Limb (tissue), 2 donors: ENCODE measurements around the gene NOP10.
"Not testable (repeated sequence)": the region's sequence is repeated elsewhere in the genome, so short reads cannot be mapped to it uniquely, and the experiment has no call there.

Source experiments
- DNase-seq, 2 donors: peaks; one replicate each; pipeline ENCODE4 v3.0.0-alpha.2; 2016; ENCODE audit errors: extremely low spot score in 2 of 2

Gene NOP10

DNA sequence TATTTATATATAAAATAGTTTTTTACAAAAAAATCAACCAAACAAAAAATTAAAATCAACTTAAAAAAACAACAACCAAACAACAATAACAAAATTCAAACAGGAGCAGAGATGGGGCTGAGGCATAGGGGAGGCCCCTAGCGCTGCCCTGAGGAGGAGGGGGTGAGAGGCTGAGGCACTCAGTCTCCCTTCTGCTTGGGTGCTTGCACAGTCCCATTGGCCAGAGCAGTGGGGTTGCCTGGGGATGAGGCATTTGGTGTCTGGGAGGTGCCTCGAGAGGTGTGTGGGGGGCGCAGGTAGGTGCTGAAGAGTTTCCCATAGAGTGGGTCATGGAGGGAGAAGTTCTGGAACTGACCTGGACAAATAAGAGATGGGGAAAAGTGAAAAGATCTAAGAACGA lies 16.0 kb upstream of the NOP10 start:
- DNase-seq = no peak

DNA sequence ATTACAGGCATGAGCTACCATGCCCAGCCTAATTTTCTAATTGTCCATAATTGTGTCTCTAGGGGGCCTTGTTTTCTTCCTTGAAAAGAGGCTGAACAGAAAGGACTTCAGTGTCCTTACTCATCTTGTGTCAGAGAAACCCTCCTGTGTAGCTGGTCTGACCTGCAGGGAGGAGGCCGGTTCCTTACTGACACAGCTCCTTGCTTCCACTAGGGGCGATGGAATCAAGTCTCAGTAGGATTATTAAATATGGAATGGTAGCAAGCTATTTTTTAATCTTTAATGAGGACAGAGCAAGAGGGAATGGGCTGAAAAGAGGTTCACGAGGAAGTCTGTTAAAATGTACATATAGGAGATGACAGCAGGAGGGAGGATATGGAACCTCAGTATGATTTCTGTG lies 15.4 kb upstream of the NOP10 start:
- no peak for DNase-seq

DNA sequence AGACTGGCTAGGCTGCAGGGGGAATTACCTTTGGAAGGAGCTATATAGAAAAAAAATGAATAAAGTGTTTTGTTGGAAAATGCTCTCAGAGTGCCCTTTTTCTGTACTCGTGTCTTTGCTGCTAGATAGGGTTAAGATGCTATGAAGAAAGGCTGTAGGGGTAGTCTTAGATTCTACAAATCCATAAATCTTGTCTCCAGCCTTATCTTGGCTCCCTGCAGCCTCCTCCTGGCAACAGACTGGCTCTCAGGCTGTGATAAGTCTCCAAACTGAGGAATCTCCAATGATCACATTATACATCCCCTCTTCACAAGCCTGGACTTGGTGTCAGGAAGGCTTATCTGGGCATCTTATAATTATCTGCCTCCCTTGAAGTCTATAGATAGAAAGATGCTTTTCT lies 14.7 kb upstream of the NOP10 start:
- DNase-seq = no peak

DNA sequence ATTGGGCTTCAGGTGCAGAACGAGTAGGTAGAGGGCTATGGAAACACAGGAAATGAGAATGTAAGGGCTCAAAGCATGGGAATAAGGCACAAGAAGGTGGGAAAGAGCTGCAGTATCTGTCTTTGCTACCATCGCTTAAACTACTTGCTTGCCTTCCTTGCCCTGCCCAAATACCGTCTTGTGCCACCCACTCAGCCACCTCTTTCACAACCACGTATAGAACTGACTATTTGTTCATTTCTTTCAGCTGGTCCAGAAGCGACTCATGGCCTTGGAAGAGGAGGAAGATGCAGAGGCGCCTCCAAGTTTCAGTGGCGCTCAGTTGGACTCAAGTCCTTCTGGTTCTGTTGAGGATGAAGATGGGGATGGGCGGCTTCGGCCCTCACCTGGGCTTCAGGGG lies 12.3 kb upstream of the NOP10 start:
- no peak for DNase-seq

DNA sequence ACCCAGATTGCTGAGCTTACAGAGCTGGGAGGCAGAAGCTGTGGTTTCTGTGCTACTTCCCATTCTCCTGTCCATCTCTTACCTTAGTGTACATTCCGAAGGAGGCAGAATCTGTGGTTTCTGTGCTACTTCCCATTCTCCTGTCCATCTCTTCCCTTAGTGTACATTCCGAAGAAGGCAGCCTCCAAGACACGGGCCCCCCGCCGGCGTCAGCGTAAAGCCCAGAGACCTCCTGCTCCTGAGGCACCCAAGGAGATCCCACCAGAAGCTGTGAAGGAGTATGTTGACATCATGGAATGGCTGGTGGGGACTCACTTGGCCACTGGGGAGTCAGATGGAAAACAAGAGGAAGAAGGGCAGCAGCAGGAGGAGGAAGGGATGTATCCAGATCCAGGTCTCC lies 11.3 kb upstream of the NOP10 start:
- no peak for DNase-seq

DNA sequence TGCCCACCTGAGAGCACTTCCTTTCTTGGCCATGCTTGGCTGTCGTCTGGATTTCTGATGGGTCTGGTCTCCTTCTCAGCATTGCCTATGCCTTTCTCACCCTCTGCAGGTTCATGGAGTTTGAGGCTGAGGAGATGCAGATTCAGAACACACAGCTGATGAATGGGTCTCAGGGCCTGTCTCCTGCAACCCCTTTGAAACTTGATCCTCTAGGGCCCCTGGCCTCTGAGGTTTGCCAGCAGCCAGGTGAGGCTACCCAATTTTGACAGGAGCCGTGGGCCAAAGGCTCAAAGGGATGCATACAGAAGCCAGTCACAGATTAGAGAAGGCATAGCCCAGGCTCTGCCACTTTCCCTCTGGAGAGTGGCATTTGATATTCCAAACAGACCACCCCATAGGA lies 10.7 kb upstream of the NOP10 start:
- no peak for DNase-seq

DNA sequence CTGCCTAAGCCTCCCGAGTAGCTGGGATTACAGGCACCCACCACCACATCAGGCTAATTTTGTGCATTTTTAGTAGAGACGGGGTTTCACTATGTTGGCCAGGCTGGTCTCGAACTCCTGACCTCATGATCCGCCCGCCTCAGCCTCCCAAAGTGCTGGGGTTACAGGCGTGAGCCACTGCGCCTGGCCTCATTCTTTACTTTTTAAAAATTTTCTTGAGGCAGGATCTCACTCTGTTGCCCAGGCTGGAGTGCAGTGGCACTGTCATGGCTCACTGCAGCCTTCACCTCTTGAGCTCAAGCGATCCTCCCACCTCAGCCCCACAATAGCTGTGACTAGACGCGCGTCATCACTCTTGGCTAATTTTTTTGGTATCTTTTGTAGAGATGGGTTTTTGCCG lies 10.1 kb upstream of the NOP10 start:
- DNase-seq = not testable (repeated sequence)

DNA sequence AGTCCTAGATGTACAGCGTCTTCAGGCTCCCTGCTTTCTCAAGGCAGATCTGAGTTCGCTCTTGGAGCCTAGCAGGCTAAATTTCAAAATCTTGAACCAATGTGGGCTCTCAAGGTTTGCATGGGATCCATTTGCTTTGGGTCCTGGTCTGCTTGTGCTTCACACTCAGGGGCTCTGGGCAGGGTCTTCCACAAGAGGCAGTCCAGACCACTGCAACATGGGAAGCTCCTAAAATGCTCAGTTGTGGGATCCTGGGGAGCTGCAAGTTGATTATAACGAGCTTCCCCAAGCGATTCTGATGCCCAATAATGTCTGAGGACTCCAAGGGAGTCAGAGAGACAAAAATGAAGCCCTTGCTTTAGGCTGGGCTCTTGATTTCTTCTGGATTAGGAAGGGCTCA lies 6.8 kb upstream of the NOP10 start:
- no peak for DNase-seq

DNA sequence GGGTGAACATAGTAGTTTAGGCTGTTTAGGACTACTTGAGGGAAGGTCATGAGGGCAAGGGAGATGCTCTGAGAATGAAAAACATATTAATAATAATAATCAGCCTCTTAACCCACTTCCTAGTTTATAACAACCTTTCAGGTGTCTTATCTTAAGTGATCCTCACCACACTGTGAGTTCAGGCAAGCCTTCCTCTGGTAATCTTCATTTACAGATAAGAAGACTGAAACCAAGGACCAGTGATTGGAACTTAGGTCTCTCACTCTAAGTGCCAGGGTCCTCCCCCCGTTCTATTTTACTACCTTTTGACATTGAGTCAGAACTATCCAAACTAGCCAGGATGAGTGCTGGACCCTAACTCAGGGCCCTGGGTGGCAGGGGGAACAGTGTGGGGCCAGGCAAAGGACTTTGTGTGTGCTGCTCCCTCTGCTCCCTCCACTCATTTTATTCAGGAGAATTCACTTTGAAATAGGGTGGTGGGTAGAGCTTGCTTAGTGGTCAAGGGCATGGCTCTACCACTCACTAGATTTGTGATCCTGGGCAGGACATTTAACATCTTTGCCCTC lies 5.9 kb upstream of the NOP10 start:
- no peak for DNase-seq

DNA sequence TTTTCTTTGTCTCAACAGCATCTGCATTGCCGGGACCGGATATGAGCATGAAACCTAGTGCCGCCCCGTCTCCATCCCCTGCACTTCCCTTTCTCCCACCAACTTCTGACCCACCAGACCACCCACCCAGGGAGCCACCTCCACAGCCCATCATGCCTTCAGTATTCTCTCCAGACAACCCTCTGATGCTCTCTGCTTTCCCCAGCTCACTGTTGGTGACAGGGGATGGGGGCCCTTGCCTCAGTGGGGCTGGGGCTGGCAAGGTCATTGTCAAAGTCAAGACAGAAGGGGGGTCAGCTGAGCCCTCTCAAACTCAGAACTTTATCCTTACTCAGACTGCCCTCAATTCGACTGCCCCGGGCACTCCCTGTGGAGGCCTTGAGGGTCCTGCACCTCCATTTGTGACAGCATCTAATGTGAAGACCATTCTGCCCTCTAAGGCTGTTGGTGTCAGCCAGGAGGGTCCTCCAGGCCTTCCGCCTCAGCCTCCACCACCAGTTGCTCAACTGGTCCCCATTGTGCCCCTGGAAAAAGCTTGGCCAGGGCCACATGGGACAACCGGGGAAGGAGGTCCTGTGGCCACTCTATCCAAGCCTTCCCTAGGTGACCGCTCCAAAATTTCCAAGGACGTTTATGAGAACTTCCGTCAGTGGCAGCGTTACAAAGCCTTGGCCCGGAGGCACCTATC lies 5.2 kb upstream of the NOP10 start:
- DNase-seq = no peak

DNA sequence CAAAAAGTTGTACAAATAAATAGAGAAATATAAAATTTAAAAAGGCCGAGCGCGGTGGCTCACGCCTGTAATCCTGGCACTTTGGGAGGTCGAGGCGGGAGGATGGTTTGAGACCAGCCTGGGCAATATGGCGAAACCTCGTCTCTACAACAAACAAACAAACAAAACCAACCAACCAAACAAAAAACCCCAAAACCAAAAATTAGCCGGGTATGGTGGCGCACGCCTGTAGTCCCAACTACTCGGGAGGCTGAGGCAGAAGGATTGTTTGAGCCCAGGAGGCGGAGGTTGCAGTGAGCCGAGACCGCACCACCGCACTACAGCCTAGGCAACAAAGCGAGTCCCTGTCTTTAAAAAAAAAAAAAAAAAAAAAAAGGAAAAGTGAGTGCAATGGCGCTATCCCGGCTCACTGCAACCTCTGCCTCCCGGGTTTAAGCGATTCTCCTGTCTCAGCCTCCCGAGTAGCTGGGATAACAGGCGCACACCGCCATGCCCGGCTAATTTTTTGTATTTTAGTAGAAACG lies 661 bp downstream of the NOP10 start:
- not testable (repeated sequence) for DNase-seq

DNA sequence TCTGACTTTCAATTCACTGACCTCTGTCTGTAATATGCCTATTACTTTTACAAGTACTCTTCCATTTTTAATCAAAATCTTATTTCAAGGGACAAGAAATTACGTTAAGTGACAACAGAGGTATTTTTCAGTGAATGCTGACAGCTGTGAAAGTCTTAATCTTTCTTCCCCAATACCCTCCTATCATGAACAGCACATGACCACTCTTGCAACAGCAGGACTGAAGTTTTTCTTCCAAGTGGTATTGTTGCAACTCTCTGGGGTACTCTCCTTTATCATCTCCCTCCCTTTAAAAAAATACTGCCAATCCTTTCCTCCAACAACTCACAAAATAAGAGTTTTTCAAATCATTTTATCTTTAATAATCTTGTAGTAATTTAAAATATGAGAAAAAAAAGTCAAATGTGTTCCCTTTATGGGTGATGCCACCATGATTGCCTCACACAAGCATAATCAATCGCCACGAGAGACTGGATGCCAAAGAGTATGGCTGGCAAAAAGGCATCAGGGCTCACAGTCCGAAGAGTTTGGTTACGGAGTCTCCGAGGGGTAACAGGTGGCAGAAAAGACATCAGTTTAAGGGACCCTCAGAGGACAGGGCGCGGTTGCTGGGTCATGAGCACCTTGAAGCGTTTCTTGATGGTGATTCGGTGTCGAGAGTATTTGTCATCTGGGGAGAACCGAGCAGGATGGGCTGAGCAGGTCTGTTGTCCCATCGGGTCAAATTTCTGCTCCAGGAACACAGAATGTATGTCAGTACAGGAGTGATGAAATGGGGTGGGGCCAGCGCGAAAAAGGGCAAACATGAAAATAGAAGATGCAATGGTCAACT lies 1.3 kb downstream of the NOP10 start:
- no peak for DNase-seq

DNA sequence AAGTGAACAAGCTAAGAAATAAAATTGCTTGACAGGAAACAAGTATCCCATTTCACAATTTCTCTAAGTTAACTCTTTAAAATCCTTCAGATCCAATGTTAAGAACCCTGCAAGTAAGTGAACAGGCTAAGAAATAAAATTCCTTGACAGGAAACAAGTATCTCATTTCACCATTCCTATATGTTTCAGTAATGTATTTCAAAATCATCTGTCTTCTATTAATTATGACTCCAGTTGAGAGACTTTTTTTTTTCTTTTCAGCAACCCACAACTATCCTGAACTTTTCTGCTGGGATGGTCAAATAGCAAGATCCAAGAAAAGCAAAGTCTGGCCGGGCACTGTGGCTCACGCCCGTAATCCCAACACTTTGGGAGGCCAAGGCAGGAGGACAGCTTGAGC lies 3.0 kb downstream of the NOP10 start:
- no peak for DNase-seq

DNA sequence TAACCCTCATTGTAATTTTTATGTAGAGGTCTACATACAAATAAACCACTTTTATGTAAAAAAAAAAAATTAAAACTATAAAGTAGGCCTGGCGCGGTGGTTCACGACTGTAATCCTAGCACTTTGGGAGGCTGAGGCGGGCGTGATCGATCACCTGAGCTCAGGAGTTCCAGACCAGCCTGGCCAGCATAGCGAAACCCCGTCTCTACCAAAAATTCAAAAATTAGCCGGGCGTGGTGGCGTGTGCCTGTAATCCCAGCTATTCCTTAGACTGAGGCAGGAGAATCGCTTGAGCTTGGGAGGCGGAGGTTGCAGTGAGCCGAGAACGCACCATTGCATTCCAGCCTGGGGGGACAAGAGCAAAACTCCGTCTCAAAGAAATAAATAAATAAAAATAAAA lies 4.6 kb downstream of the NOP10 start:
- DNase-seq = no peak

DNA sequence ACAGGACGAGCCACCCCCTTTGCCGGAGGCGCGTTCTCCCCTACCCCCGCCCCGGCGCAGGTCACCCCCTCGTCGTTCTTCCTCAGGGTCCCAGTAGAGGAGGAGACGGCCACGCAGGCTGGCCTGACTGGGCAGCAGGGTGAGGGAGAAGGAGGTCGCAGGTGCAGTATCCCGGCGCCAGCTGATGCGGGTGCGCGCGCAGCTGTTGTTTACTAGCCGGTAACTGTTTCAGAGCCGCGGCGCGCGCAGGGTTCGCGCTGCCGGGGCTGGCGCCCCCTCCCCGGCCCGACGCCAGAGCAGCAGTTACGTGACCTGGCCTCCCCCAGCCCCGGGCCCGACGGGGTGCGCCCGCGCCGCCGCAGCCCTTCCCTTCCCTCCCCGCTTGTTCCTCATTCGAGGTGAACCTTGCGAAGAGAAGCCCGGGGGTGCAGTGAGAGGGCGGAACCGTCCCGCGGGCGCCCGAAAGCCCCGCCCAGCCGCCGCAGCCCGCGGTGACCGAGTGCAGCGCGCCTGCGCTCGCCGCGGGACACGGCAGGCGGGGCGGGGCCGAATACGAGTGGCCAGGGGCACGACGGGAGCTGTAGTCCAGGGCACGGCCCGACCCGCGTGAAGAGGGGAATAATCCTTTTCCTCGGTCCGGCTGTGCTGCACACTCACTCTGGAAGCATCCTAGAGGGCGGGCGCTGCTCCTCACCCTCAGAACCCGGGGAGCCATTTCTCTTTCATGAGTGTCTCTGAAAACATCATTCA lies 5.2 kb downstream of the NOP10 start, which contains the start of gene SLC12A6:
Gene SLC12A6, minus strand, starts transcription at position 225 of the 750 bp plus-strand sequence. CDS start 1,101 bp downstream, outside the sequence.
- DNase-seq = peak; percentile 91 to 92

DNA sequence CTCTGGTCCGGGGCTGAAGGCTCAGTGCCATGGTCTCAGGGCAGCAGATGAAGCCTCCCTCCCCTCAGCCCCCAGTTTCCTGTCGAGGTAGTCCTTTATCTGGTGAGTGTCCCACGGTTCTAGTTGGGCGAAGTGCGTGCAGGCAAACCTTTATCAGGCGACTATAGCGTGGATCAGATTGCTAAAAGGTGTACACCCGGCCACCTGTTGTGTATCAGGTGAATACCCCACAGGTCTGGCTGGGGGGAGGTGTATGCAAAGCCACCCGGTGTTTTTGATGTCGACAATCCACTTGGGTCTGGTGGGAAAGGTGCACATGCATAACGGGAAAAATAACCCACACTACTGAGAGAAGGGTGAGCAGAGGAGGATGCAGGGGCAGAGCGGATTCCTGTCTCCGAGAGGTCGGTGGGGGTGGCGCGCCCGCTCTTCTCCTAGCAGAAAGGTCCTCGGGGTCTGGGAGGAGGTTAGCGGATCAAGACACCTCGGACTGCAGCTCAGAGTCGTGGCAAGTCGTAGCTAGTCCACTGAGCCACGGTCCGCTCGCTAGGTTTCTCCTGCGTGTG lies 5.9 kb downstream of the NOP10 start:
- DNase-seq = no peak

DNA sequence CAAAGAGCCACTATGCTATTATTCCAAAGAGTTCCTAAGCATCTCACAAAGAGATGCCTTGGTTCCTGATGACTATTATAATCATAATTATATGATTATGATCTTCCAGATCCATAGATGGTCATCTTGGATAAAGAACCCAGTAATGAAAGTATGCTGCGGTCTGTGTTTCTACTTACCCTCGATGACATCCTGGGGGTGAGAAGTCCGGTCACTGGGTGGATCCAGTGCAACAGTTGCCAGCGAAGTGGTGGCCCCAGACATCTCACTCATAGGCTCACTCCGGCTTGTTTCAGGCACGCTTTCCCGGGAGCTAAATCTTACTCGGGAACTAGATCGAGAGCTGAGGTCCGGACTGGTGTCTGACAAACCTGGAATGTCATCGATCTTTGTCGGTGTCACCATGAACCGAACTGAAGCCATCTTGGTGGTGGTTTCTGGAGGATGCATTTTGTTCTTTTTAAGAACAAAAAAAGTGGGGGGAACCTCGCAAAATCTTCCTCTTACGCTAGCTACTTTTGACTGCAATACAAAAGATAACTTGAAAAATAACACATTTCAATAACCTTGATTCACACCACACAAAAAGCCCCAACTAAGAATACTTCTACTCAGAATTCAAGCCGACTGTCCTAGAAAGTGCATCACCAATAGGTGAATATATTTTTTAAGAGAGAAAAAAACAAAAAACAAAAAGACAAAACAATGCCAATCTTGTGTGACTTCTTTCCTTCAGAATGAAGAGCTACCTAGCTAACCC lies 6.5 kb downstream of the NOP10 start:
- no peak for DNase-seq

DNA sequence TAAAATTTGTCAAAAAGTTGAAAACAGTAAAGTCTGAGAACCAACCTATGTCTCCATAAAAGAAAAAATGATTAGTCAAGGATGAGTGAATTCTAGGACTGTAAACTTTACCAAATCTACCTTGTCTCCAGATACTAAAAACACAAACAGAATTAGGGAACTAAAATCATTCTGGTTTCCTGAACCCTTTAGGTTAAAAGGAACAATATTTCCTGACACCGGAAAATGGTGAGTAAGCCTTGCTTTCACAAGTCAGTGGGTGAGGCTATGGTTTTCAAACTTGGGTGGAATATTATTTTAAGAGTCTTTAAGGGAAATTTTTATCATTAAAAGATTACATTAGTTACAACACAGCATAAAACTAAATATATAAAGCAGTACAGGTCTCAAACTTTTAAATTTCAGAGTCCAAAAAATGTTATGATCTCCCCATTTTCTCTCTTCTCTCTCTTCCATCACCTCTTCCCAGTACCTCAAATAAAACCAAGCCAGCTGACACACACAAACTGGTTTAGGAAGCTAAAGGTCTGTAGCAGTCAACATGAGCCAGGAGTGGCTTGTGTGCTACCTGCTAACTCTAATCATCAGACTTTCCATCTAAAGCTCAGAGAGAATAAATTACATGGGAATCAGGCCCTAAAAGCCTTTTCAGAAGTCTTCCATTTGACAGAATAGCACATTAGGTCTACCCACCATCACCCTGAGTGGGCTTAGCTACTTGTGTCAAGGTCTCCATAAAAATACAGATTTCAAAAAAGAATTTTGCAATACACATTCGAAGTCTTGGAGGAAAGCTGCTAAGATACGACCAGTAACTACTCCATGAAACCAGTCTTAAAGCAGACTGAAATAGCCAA lies 7.5 kb downstream of the NOP10 start:
- no peak for DNase-seq

DNA sequence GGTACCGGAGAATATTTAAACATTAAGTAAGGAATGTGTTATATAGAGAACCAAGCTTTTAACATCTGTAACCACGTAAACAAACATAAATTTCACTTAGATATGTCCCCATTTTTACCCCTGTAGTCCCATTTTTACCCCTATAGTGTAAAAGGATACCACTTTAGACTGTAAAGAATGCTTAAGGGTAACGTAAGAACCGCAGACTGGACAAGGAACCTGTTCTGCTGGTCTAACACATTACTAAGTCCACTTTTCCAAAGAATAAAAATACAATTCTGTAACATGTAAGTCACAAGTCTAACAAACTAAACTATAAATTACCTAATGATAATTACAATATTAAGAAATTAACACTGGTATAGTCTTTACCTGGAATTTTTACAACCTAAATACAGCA lies 8.3 kb downstream of the NOP10 start:
- no peak for DNase-seq
